ENCODE data around the gene TSBP1.

DNA sequence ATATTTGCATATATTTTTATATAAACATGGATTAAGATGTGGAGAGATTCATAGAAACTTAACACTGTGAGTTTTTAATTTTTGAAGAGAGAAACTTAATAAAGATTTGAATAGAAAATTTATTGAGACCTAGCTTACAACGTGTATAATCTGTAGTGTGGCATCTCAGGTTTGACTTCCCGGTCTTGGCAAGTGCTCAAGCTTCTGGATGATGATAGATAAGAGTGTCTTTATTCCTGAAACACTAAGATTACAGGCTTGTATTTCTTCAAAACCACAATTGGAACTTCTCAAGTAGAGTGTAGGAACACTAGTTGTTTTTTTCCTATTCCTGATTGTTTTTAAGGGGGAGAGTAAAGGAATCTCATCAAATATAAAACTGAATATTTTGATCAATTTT lies 83.3 kb downstream of the TSBP1 start:
- TF ChIP-seq, protein P1, sequence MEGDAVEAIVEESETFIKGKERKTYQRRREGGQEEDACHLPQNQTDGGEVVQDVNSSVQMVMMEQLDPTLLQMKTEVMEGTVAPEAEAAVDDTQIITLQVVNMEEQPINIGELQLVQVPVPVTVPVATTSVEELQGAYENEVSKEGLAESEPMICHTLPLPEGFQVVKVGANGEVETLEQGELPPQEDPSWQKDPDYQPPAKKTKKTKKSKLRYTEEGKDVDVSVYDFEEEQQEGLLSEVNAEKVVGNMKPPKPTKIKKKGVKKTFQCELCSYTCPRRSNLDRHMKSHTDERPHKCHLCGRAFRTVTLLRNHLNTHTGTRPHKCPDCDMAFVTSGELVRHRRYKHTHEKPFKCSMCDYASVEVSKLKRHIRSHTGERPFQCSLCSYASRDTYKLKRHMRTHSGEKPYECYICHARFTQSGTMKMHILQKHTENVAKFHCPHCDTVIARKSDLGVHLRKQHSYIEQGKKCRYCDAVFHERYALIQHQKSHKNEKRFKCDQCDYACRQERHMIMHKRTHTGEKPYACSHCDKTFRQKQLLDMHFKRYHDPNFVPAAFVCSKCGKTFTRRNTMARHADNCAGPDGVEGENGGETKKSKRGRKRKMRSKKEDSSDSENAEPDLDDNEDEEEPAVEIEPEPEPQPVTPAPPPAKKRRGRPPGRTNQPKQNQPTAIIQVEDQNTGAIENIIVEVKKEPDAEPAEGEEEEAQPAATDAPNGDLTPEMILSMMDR (conservative IDR thresholded peaks at IDR 0.05; ENCODE audit: low read length), result no peak
- no peak for TF ChIP-seq EZH2phosphoT487 (IDR thresholded peaks at IDR 0.05; ENCODE audit: borderline replicate concordance, low read depth, low read length)
